Measurements from ENCODE around the gene C16orf46.

GRCh38 chr16:81105946-81106345 is 28.9 kb upstream of the C16orf46 start:
- TF ChIP-seq CTCF (IDR thresholded peaks at IDR 0.05; ENCODE audit: low read depth, low read length, poor library complexity, severe bottlenecking) = no peak
- TF ChIP-seq EZH2phosphoT487 (IDR thresholded peaks at IDR 0.05; ENCODE audit: borderline replicate concordance, low read length) = no peak

All from DOHH2 (cell line).